DOHH2 (cell line): ENCODE data around the gene CETP.

Source experiments
- H3F3A ChIP-seq: fragments of 200-600 bp; sonication (generic), shearing (Covaris generic); 2 replicates; pipeline ENCODE4 v1.6.0; 2016; ENCODE audit warnings: antibody characterized with exemption, mild to moderate bottlenecking; ENCODE audit not compliant: control insufficient read depth, insufficient read depth
- H3K27ac ChIP-seq: fragments of 200-600 bp; sonication (generic); 2 replicates; pipeline ENCODE4 v1.5.1; 2014; ENCODE audit warnings: low read depth, mild to moderate bottlenecking, low read length, moderate library complexity
- H3K27me3 ChIP-seq: fragments of 200-600 bp; sonication (generic); 2 replicates; pipeline ENCODE4 v1.6.1; 2014; ENCODE audit warnings: mild to moderate bottlenecking, low read length, mixed read lengths; ENCODE audit not compliant: control insufficient read depth
- H3K36me3 ChIP-seq: fragments of 200-600 bp; sonication (generic); 2 replicates; pipeline ENCODE4 v1.6.1; 2014; ENCODE audit warnings: mild to moderate bottlenecking, low read length, moderate library complexity, mixed read lengths; ENCODE audit not compliant: control insufficient read depth
- H3K4me1 ChIP-seq: fragments of 200-600 bp; sonication (generic); 2 replicates; pipeline ENCODE4 v1.6.1; 2014; ENCODE audit warnings: mild to moderate bottlenecking, low read length, mixed read lengths; ENCODE audit not compliant: control insufficient read depth
- H3K4me2 ChIP-seq: fragments of 200-600 bp; sonication (generic); 2 replicates; pipeline ENCODE4 v1.6.0; 2014; ENCODE audit warnings: mild to moderate bottlenecking, low read length, moderate library complexity
- H3K4me3 ChIP-seq: fragments of 200-600 bp; sonication (generic); 2 replicates; pipeline ENCODE4 v1.5.1; 2014; ENCODE audit warnings: mild to moderate bottlenecking, low read length, mixed read lengths
- H3K79me2 ChIP-seq: fragments of 200-600 bp; sonication (generic); 2 replicates; pipeline ENCODE4 v1.6.1; 2014; ENCODE audit warnings: mild to moderate bottlenecking, low read length, mixed read lengths; ENCODE audit not compliant: control insufficient read depth
- H3K9me2 ChIP-seq: fragments of 200-600 bp; sonication (generic); replicated peaks from 2 replicates; pipeline ENCODE4 v1.6.1; 2014; ENCODE audit warnings: mild to moderate bottlenecking, low read length, mixed read lengths; ENCODE audit not compliant: control insufficient read depth
- H3K9me3 ChIP-seq: fragments of 200-600 bp; sonication (generic); 2 replicates; pipeline ENCODE4 v1.6.1; 2014; ENCODE audit warnings: antibody characterized with exemption, low read length, mixed read lengths; ENCODE audit not compliant: control insufficient read depth, insufficient read depth
- H4K20me1 ChIP-seq: fragments of 200-600 bp; sonication (generic); 2 replicates; pipeline ENCODE4 v1.6.0; 2014; ENCODE audit warnings: low read depth, mild to moderate bottlenecking, antibody characterized with exemption, low read length, moderate library complexity; ENCODE audit not compliant: control insufficient read depth, insufficient read depth
- EZH2phosphoT487 ChIP-seq: fragments of 200-600 bp; sonication (generic); IDR thresholded peaks from 2 replicates; pipeline ENCODE4 v1.6.1; 2017; ENCODE audit warnings: borderline replicate concordance, mild to moderate bottlenecking, antibody characterized with exemption, low read length, moderate library complexity, mixed read lengths
- TF ChIP-seq, protein P1 (sequence below): fragments of 200-600 bp; sonication (generic); IDR thresholded peaks from one replicate; pipeline ENCODE4 v1.5.1; 2014; ENCODE audit warnings: antibody characterized with exemption, mild to moderate bottlenecking, low read depth, low read length; ENCODE audit not compliant: poor library complexity, severe bottlenecking

Gene CETP

DNA sequence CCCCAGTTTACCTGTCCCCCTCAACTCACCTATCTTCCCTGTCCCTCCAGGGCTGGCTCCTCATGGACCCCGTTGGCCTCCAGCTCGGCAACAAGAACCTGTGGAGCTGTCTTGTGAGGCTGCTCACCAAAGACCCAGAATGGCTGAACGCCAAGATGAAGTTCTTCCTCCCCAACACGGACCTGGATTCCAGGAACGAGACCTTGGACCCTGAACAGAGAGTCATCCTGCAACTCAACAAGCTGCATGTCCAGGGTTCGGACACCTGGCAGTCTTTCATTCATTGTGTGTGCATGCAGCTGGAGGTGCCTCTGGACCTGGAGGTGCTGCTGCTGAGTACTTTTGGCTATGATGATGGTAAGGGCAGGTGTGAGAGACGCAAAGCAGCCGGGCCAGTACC, 58.9 kb downstream of the CETP start:
- Histone ChIP-seq H3K9me2 (no peaks in the 10 kb centered on the region), H3K79me2 (no peaks in the 10 kb centered on the region), H3F3A (no peaks in the 10 kb centered on the region), H3K4me3 (no peak overlapping the region), H3K27me3 (no peaks in the 10 kb centered on the region), H3K4me2 (no peak overlapping the region), H3K36me3 (no peaks in the 10 kb centered on the region; the same call in none of the 2 replicates), H4K20me1 (no peaks in the 10 kb centered on the region), H3K9me3 (no peaks in the 10 kb centered on the region), H3K4me1 (no peaks in the 10 kb centered on the region), H3K27ac (no peak overlapping the region)
- no peak for TF ChIP-seq EZH2phosphoT487
- TF ChIP-seq, protein P1, sequence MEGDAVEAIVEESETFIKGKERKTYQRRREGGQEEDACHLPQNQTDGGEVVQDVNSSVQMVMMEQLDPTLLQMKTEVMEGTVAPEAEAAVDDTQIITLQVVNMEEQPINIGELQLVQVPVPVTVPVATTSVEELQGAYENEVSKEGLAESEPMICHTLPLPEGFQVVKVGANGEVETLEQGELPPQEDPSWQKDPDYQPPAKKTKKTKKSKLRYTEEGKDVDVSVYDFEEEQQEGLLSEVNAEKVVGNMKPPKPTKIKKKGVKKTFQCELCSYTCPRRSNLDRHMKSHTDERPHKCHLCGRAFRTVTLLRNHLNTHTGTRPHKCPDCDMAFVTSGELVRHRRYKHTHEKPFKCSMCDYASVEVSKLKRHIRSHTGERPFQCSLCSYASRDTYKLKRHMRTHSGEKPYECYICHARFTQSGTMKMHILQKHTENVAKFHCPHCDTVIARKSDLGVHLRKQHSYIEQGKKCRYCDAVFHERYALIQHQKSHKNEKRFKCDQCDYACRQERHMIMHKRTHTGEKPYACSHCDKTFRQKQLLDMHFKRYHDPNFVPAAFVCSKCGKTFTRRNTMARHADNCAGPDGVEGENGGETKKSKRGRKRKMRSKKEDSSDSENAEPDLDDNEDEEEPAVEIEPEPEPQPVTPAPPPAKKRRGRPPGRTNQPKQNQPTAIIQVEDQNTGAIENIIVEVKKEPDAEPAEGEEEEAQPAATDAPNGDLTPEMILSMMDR: no peak

DNA sequence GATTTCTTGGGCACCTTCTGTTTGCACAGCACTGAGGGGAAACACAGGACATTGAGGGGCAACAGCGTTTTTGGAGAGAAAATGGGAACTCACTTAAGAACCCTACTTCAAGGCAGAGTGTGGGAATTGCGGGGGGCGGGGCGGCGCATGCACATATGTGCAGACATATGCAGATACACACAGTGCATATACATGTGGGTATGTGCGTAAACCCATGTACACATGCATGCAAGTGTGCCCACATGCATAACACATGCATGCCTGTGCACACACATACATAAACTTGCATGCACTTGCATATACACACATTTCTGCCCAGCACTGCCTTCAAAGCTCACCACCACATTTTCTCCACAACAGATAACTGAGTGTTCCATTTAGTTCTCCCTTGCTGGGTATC, 60.0 kb downstream of the CETP start:
- no peaks in the 10 kb centered on the region for H3K4me1 ChIP-seq
- H3K36me3 ChIP-seq: no peaks in the 10 kb centered on the region; the same call in none of the 2 replicates
- no peaks in the 10 kb centered on the region for H4K20me1 ChIP-seq
- no peak overlapping the region for H3K4me3 ChIP-seq
- no peak overlapping the region for H3K4me2 ChIP-seq
- no peaks in the 10 kb centered on the region for H3F3A ChIP-seq
- H3K27me3 ChIP-seq: no peaks in the 10 kb centered on the region
- no peak for TF ChIP-seq EZH2phosphoT487
- TF ChIP-seq, protein P1: no peak
- H3K27ac ChIP-seq: no peak overlapping the region
- H3K9me3 ChIP-seq: no peaks in the 10 kb centered on the region
- no peaks in the 10 kb centered on the region for H3K9me2 ChIP-seq
- no peaks in the 10 kb centered on the region for H3K79me2 ChIP-seq

DNA sequence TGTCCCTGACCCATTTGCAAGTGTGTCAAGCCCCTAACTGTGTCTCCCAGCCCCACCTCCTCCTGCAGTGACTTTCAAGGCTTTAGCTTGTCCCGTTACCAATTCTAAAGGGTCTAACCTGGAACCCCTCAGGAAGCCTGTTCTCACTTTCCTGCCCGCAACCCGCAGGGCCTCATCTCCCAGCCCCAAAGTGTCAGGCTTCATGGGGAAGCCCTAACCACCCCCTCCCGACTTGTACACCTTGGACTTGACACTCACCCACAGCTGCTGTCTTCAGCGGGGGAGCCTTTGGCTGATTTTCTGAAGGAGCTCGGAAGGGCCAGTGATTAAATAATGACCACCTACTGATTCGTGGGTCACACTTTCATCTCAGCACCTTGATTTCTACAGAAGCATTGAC, 60.7 kb downstream of the CETP start:
- no peak overlapping the region for H3K4me3 ChIP-seq
- TF ChIP-seq, protein P1: no peak
- TF ChIP-seq EZH2phosphoT487: no peak
- H3F3A ChIP-seq: no peaks in the 10 kb centered on the region
- H3K27ac ChIP-seq: no peak overlapping the region
- H3K4me1 ChIP-seq: no peaks in the 10 kb centered on the region
- H4K20me1 ChIP-seq: no peaks in the 10 kb centered on the region
- H3K4me2 ChIP-seq: no peak overlapping the region
- H3K27me3 ChIP-seq: no peaks in the 10 kb centered on the region
- H3K9me2 ChIP-seq: no peaks in the 10 kb centered on the region
- H3K79me2 ChIP-seq: no peaks in the 10 kb centered on the region
- H3K9me3 ChIP-seq: no peaks in the 10 kb centered on the region
- H3K36me3 ChIP-seq: no peaks in the 10 kb centered on the region; the same call in none of the 2 replicates
